ENCODE measurements around the gene GPER1. TPM values are rescaled to one million over a fixed set of nuclear protein-coding genes. Genes with fewer than 3 reads are reported as not detected.

GPER1 gene
- total RNA-seq, 1 experiment from 2014 or later = 0.28 TPM

GRCh38 chr7:1055491-1055955 is 32.4 kb upstream of the GPER1 start:
- H3K27me3 Mint-ChIP-seq (ENCODE audit: insufficient read depth, unreplicated experiment) = no peaks in the 10 kb centered on the region
- H3K36me3 Mint-ChIP-seq (ENCODE audit: insufficient read depth, unreplicated experiment) = peaks cover 4% of the 10 kb centered on the region
- no peaks in the 10 kb centered on the region for H3K4me1 Mint-ChIP-seq (ENCODE audit: insufficient read depth, unreplicated experiment)
- ChIA-PET POLR2A (no interaction called here), CTCF (interaction anchor here (1.0 kb wide), 1 partner anchor 10 kb away, joined by 4 read pairs; no protein-coding TSS in a partner anchor)
- DNase-seq (ENCODE audit: unreplicated experiment) = no peak
- BruUV-seq (replicated peaks) = no TSS peak
- H3K9me3 Mint-ChIP-seq (ENCODE audit: unreplicated experiment) = no peaks in the 10 kb centered on the region
- no peak overlapping the region for H3K4me3 Mint-ChIP-seq (ENCODE audit: unreplicated experiment)
- intact Hi-C loops (cut with micrococcal nuclease) = no loop called here
- no peak for TF ChIP-seq CTCF (IDR thresholded peaks at IDR 0.05; ENCODE audit: unreplicated experiment)
- H3K27ac Mint-ChIP-seq (ENCODE audit: low read depth, unreplicated experiment) = no peak overlapping the region

- Mint-ChIP-seq H3K9me3 (ENCODE audit: unreplicated experiment) (no peaks in the 10 kb centered on the region), H3K27me3 (ENCODE audit: insufficient read depth, unreplicated experiment) (no peaks in the 10 kb centered on the region), H3K4me3 (ENCODE audit: unreplicated experiment) (no peak overlapping the region), H3K27ac (ENCODE audit: low read depth, unreplicated experiment) (no peak overlapping the region), H3K36me3 (ENCODE audit: insufficient read depth, unreplicated experiment) (peaks cover 4% of the 10 kb centered on the region), H3K4me1 (ENCODE audit: insufficient read depth, unreplicated experiment) (no peaks in the 10 kb centered on the region)
- TF ChIP-seq CTCF (IDR thresholded peaks at IDR 0.05; ENCODE audit: unreplicated experiment) = no peak
- POLR2A ChIA-PET = no interaction called here
- DNase-seq (ENCODE audit: unreplicated experiment) = no peak
- CTCF ChIA-PET = interaction anchor here (0.7 to 1.0 kb wide), 2 partner anchors 10 to 102 kb away, joined by 3 to 4 read pairs; no protein-coding TSS in a partner anchor
- BruUV-seq (replicated peaks) = no TSS peak
- intact Hi-C loops (cut with micrococcal nuclease) = no loop called here
Observed at GRCh38 chr7:1055956-1056784, 31.7 kb upstream of the GPER1 start.

- ChIA-PET CTCF (interaction anchor here (1.0 kb wide), 1 partner anchor 9 kb away, joined by 4 read pairs; no protein-coding TSS in a partner anchor), POLR2A (no interaction called here)
- intact Hi-C loops (cut with micrococcal nuclease) = no loop called here
- Mint-ChIP-seq H3K27ac (ENCODE audit: low read depth, unreplicated experiment) (no peak overlapping the region), H3K36me3 (ENCODE audit: insufficient read depth, unreplicated experiment) (peaks cover 4% of the 10 kb centered on the region), H3K4me1 (ENCODE audit: insufficient read depth, unreplicated experiment) (no peaks in the 10 kb centered on the region), H3K9me3 (ENCODE audit: unreplicated experiment) (no peaks in the 10 kb centered on the region), H3K4me3 (ENCODE audit: unreplicated experiment) (no peak overlapping the region), H3K27me3 (ENCODE audit: insufficient read depth, unreplicated experiment) (no peaks in the 10 kb centered on the region)
- no peak for DNase-seq (ENCODE audit: unreplicated experiment)
- BruUV-seq (replicated peaks) = no TSS peak
- TF ChIP-seq CTCF (IDR thresholded peaks at IDR 0.05; ENCODE audit: unreplicated experiment) = no peak
Observed at GRCh38 chr7:1056785-1057410, 31.0 kb upstream of the GPER1 start.

Measured in MCF 10A (cell line).